Endothelial cell of umbilical vein (primary cell): ENCODE data around the gene CCL11. TPM values are rescaled to one million over a fixed set of nuclear protein-coding genes. Genes with fewer than 3 reads are reported as not detected.

ENCODE experiments used
- BruUV-seq: library from RNA; stranded (reverse); fragments of 400-500 nt; replicated peaks from 2 replicates; lab custom pipeline; 2021; lab: Mats Ljungman, UMichigan
- CTCF ChIA-PET: fragments of 300-600, 350-600 bp; sonication (Branson Sonifier 250); formaldehyde crosslinking; loops from one replicate; lab custom pipeline; 2021; ENCODE audit warnings: antibody characterized with exemption, inconsistent platforms; lab: Charles Lee
- POLR2A ChIA-PET: fragments of 300-600, 350-600 bp; sonication (Branson Sonifier 250); formaldehyde crosslinking; loops from one replicate; lab custom pipeline; 2021; ENCODE audit warnings: antibody characterized with exemption, inconsistent platforms; lab: Charles Lee
- DNase-seq: peaks from one replicate; pipeline ENCODE4 v3.0.0-alpha.2; 2011; ENCODE audit warnings: low read depth, low spot score
- FAIRE-seq: peaks from 2 replicates; lab custom pipeline; 2011; peaks lifted over from hg19 to GRCh38; lab: Jason Lieb, UNC
- H2AFZ ChIP-seq: 2 replicates; pipeline ENCODE4 v1.6.0; 2012; ENCODE audit warnings: low read depth, low read length, control low read depth, inconsistent platforms
- H3K27ac ChIP-seq: 2 replicates; pipeline ENCODE4 v1.5.1; 2011; ENCODE audit warnings: low read depth, mild to moderate bottlenecking, control low read depth, low read length, moderate library complexity; ENCODE audit not compliant: insufficient read depth
- H3K27me3 ChIP-seq, 2 experiments: 2 replicates each; pipeline versions ENCODE4 v1.6.0 to v1.6.1; 2011; ENCODE audit warnings: low read length in 2 of 2, mixed read lengths in 1 of 2; ENCODE audit not compliant: control insufficient read depth in 2 of 2, insufficient read depth in 2 of 2
- H3K36me3 ChIP-seq, 2 experiments: 2 replicates in 1 of 2; 3 replicates in 1 of 2; pipeline ENCODE4 v1.5.1; 2011; ENCODE audit warnings: low read length in 2 of 2, mild to moderate bottlenecking in 1 of 2, moderate library complexity in 1 of 2; ENCODE audit not compliant: control insufficient read depth in 2 of 2, insufficient read depth in 2 of 2; ENCODE audit errors: extremely low read depth in 1 of 2
- H3K4me1 ChIP-seq: 3 replicates; pipeline ENCODE4 v1.5.1; 2011; ENCODE audit warnings: mild to moderate bottlenecking, low read length; ENCODE audit not compliant: control insufficient read depth, insufficient read depth; ENCODE audit errors: extremely low read depth
- H3K4me2 ChIP-seq: 2 replicates; pipeline ENCODE4 v1.6.1; 2011; ENCODE audit warnings: low read length, control low read depth, mixed read lengths; ENCODE audit not compliant: insufficient read depth
- H3K4me3 ChIP-seq, 3 experiments: fragments of 200-600 bp in 1 of 3; sonication (generic), shearing (Covaris generic) in 1 of 3; replicated peaks in 1 of 3; 2 replicates each; pipeline ENCODE4 v1.5.1; 2011 to 2016; ENCODE audit warnings: control low read depth in 3 of 3, low read length in 3 of 3, mild to moderate bottlenecking in 2 of 3, inconsistent platforms in 1 of 3, low read depth in 1 of 3, moderate library complexity in 1 of 3; ENCODE audit not compliant: insufficient read depth in 1 of 3
- H3K79me2 ChIP-seq: 2 replicates; pipeline ENCODE4 v1.6.0; 2012; ENCODE audit warnings: low read length, inconsistent platforms; ENCODE audit not compliant: control insufficient read depth, insufficient read depth
- H3K9ac ChIP-seq: replicated peaks from 2 replicates; pipeline ENCODE3; 2011; ENCODE audit warnings: low read length, control low read depth; ENCODE audit not compliant: insufficient read depth; ENCODE audit errors: extremely low read depth
- H3K9me1 ChIP-seq: replicated peaks from 3 replicates; pipeline ENCODE4 v1.6.0; 2011; ENCODE audit warnings: mild to moderate bottlenecking, low read length; ENCODE audit not compliant: control insufficient read depth, insufficient read depth; ENCODE audit errors: extremely low read depth
- H3K9me3 ChIP-seq: replicated peaks from 2 replicates; pipeline ENCODE4 v1.5.1; 2012; ENCODE audit warnings: low read length, inconsistent platforms; ENCODE audit not compliant: control insufficient read depth, insufficient read depth
- H4K20me1 ChIP-seq: replicated peaks from 2 replicates; pipeline ENCODE3; 2011; ENCODE audit warnings: mild to moderate bottlenecking, low read length; ENCODE audit not compliant: control insufficient read depth, insufficient read depth; ENCODE audit errors: extremely low read depth
- CTCF ChIP-seq, 2 donors: IDR thresholded peaks; 1 replicate in 1 of 2; 2 replicates in 1 of 2; pipeline ENCODE4 v1.5.1; 2011; ENCODE audit warnings: low read length in 2 of 2, mild to moderate bottlenecking in 2 of 2, moderate library complexity in 2 of 2, control low read depth in 1 of 2, inconsistent platforms in 1 of 2, low read depth in 1 of 2; ENCODE audit not compliant: insufficient read depth in 1 of 2; ENCODE audit errors: extremely low read depth in 1 of 2
- EZH2 ChIP-seq: IDR thresholded peaks from 2 replicates; pipeline ENCODE4 v1.6.1; 2012; ENCODE audit warnings: borderline replicate concordance, low read depth, mild to moderate bottlenecking, moderate library complexity, low read length, inconsistent platforms; ENCODE audit not compliant: severe bottlenecking
- FOS ChIP-seq: IDR thresholded peaks from 2 replicates; pipeline ENCODE4 v1.6.1; 2011; ENCODE audit warnings: mild to moderate bottlenecking, low read length, moderate library complexity, borderline replicate concordance; ENCODE audit not compliant: insufficient read depth
- GATA2 ChIP-seq: IDR thresholded peaks from 2 replicates; pipeline ENCODE4 v1.7.0; 2011; ENCODE audit warnings: low read depth, mild to moderate bottlenecking, moderate library complexity, mixed read lengths, low read length; ENCODE audit not compliant: insufficient read length, insufficient read depth
- JUN ChIP-seq: IDR thresholded peaks from 2 replicates; pipeline ENCODE4 v1.6.1; 2011; ENCODE audit warnings: borderline replicate concordance, low read depth; ENCODE audit not compliant: insufficient read length, insufficient read depth
- MAX ChIP-seq: IDR thresholded peaks from 2 replicates; pipeline ENCODE4 v1.6.1; 2011; ENCODE audit not compliant: insufficient read depth, insufficient read length
- MYC ChIP-seq: IDR thresholded peaks from one replicate; pipeline ENCODE4 v1.6.1; 2011; ENCODE audit warnings: mild to moderate bottlenecking, low read depth, low read length
- POLR2A ChIP-seq: IDR thresholded peaks from 2 replicates; pipeline ENCODE4 v1.6.1; 2012; ENCODE audit warnings: low read depth, mild to moderate bottlenecking, control low read depth, low read length
- POLR2AphosphoS5 ChIP-seq: IDR thresholded peaks from 2 replicates; pipeline ENCODE4 v1.6.1; 2012; ENCODE audit warnings: low read depth, mild to moderate bottlenecking, control low read depth, low read length, moderate library complexity; ENCODE audit not compliant: insufficient read depth
- dilution Hi-C: fragments of 300-500 bp; cut with MboI; formaldehyde crosslinking; loops from one replicate; pipeline ENCODE4 v1.15.0; 2019; ENCODE audit warnings: low sequenced_read_pairs; ENCODE audit not compliant: extremely low pct_ligation_motif_present
- intact Hi-C: fragments of 100-400 bp; cut with micrococcal nuclease; formaldehyde crosslinking; loops from one replicate; pipeline ENCODE4 v1.10.0; 2022
- polyA plus RNA-seq, 4 experiments: library from polyadenylated mRNA; depleted of rRNA in 3 of 4; stranded (reverse) in 3 of 4; unstranded in 1 of 4; fragments of >200 nt; gene quantifications; 2 replicates each; pipeline versions ENCODE4 v1.2.1 to v1.2.3, GENCODE V29; 2011 to 2012; ENCODE audit warnings: missing spikeins in 1 of 4
- total RNA-seq: library from RNA; stranded (reverse); gene quantifications from 2 replicates; pipeline ENCODE4 v1.2.3, GENCODE V29; 2021

CCL11 gene
- total and polyA plus RNA-seq, 2 donors (not counting 3 experiments of a cell fraction or from before 2014, with no cell fraction given), result not detected

GRCh38 chr17:34312080-34312479 lies 26.5 kb downstream of the CCL11 start:
- Histone ChIP-seq H3K4me1 (no peaks in the 10 kb centered on the region), H3K79me2 (no peaks in the 10 kb centered on the region), H2AFZ (no peak overlapping the region), H3K27ac (no peak overlapping the region), H3K4me2 (no peak overlapping the region), H3K9me1 (no peaks in the 10 kb centered on the region), H4K20me1 (no peaks in the 10 kb centered on the region), H3K36me3 (no peaks in the 10 kb centered on the region), H3K4me3 (no peak overlapping the region), H3K27me3 (peaks cover 25 to 33% of the 10 kb centered on the region in 2 experiments), H3K9me3 (no peaks in the 10 kb centered on the region), H3K9ac (no peak overlapping the region)
- ChIA-PET CTCF (interaction anchor here (1.0 to 8.7 kb wide), 2 partner anchors 49 to 110 kb away, joined by 3 to 202 read pairs; no protein-coding TSS in a partner anchor), POLR2A (no interaction called here)
- DNase-seq (no peak), FAIRE-seq (no peak)
- BruUV-seq, result no TSS peak
- dilution Hi-C loops (loop anchor here (25.0 kb wide), 1 partner anchor 100 kb away; no protein-coding TSS in a partner anchor), intact Hi-C loops (no loop called here)
- TF ChIP-seq JUN (no peak), CTCF (IDR thresholded peaks at IDR 0.05; ENCODE audit: extremely low read depth in 1 of 2, insufficient read depth in 1 of 2, low read depth in 1 of 2, low read length in 2 of 2) (no peak), POLR2AphosphoS5 (no peak), POLR2A (no peak), GATA2 (no peak), EZH2 (no peak), MAX (no peak), MYC (no peak), FOS (no peak)
